ENCODE results near the gene IRF4.

DNA sequence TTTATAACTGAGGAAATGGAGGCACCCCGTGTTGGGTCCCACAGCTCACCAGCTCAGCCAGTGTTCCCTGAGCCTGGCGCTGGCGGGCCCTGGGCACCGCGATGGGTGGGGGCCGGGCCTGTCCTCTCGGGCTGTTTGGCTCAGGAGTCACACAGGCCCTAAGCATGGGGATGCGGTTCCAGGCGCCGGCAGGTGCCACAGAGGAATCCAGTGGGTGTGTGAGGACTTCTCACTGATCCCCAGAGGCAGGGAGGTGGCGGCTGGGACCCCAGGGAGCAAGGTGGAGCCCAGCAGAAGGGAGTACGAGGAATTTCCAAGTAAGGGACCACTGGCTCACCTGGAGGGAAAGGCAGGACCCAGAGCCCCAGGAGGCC lies 57.5 kb downstream of the IRF4 start:
- TF ChIP-seq, protein P1, sequence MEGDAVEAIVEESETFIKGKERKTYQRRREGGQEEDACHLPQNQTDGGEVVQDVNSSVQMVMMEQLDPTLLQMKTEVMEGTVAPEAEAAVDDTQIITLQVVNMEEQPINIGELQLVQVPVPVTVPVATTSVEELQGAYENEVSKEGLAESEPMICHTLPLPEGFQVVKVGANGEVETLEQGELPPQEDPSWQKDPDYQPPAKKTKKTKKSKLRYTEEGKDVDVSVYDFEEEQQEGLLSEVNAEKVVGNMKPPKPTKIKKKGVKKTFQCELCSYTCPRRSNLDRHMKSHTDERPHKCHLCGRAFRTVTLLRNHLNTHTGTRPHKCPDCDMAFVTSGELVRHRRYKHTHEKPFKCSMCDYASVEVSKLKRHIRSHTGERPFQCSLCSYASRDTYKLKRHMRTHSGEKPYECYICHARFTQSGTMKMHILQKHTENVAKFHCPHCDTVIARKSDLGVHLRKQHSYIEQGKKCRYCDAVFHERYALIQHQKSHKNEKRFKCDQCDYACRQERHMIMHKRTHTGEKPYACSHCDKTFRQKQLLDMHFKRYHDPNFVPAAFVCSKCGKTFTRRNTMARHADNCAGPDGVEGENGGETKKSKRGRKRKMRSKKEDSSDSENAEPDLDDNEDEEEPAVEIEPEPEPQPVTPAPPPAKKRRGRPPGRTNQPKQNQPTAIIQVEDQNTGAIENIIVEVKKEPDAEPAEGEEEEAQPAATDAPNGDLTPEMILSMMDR (conservative IDR thresholded peaks at IDR 0.05; ENCODE audit: low read depth, low read length): no peak
- no peak for TF ChIP-seq EZH2 (IDR thresholded peaks at IDR 0.05; ENCODE audit: borderline replicate concordance, low read depth, low read length, poor library complexity, severe bottlenecking)

Measured in A673 (cell line).